Large intestine (tissue), 3 donors: Measurements from ENCODE around the gene CFLAR. TPM values are rescaled to one million over a fixed set of nuclear protein-coding genes. Genes with fewer than 3 reads are reported as not detected.
A peak's percentile ranks its signal among the peaks of the same experiment; 100 is the strongest.
"Not testable (repeated sequence)": the region's sequence is repeated elsewhere in the genome, so short reads cannot be mapped to it uniquely, and the experiment has no call there.

ENCODE experiments used
- DNase-seq, 2 donors: peaks; one replicate each; pipeline versions ENCODE4 v3.0.0 to v3.0.0-alpha.2; 2013
- H3K27ac ChIP-seq: one replicate; pipeline ENCODE4 v1.5.1; 2013; ENCODE audit warnings: low read length
- H3K27me3 ChIP-seq: 2 replicates; pipeline ENCODE4 v1.6.1; 2013; ENCODE audit warnings: low read length; ENCODE audit not compliant: control insufficient read depth, insufficient read depth
- H3K36me3 ChIP-seq: 2 replicates; pipeline ENCODE4 v1.6.1; 2013; ENCODE audit warnings: low read length; ENCODE audit not compliant: control insufficient read depth, insufficient read depth
- H3K4me1 ChIP-seq: one replicate; pipeline ENCODE4 v1.6.1; 2013; ENCODE audit warnings: low read length; ENCODE audit not compliant: control insufficient read depth, insufficient read depth
- H3K4me3 ChIP-seq: one replicate; pipeline ENCODE4 v1.5.1; 2013; ENCODE audit warnings: low read length
- H3K9me3 ChIP-seq: one replicate; pipeline ENCODE4 v1.6.1; 2013; ENCODE audit warnings: mild to moderate bottlenecking, low read depth, low read length, moderate library complexity; ENCODE audit not compliant: control insufficient read depth
- WGBS: methylation state at CpG from one replicate; pipeline ENCODE4 v1.1.5; 2013; ENCODE audit warnings: low lambda C conversion rate; ENCODE audit not compliant: insufficient coverage; 5-methylcytosine and 5-hydroxymethylcytosine counted together
- polyA plus RNA-seq: library from polyadenylated mRNA; unstranded; fragments of 120-200 nt; gene quantifications from one replicate; pipeline ENCODE4 v1.2.1, GENCODE V29; 2013

The CFLAR gene
- polyA plus RNA-seq, 1 donor = 90.6 TPM

DNA sequence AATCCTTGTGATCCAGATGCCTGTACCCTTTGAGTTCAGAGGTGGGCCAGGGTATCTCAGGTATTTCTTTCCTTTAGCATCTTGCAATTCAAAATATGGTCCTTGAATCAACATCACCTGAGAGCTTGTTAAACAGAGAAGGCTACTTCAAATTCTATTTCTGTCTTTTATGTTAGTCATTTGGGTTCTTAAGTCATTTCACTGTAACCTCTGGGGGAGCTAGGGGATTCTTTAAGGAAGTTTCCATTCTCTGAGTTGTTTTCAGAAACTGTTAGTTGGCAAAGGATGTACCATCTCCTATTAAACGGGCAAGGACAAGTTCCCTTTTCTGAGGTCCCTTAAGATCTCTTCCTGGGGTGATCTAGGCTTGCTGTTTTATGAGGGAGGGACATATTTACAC is 16.6 kb downstream of the CFLAR start:
- Histone ChIP-seq H3K36me3 (peaks cover 52% of the 10 kb centered on the region), H3K27ac (no peak overlapping the region), H3K9me3 (no peaks in the 10 kb centered on the region), H3K27me3 (no peaks in the 10 kb centered on the region), H3K4me3 (no peak overlapping the region), H3K4me1 (peaks cover 20% of the 10 kb centered on the region)
- WGBS = no CpG with 5 or more reads among the region's 1 CpG
- no peak for DNase-seq

DNA sequence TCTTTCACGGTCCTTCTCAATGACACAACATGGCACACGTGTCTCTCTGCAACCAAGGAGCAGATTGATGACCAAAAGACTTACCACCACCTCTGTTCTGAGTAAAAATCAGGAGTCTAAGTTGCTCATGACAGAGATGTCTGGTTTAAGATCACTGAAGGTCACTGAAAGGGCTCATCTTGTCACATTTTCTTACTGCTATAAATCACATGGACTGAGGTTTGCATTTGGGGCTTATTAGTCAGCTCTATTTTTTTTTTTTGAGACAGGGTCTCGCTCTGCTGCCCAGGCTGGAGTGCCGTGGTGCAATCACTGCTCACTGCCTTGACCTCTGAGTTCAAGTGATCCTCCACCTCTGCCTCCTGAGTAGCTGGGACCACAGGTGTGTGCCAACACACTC is 19.4 kb downstream of the CFLAR start:
- DNase-seq = no peak
- H3K36me3 ChIP-seq = peaks cover 66% of the 10 kb centered on the region
- peaks cover 18% of the 10 kb centered on the region for H3K4me1 ChIP-seq

DNA sequence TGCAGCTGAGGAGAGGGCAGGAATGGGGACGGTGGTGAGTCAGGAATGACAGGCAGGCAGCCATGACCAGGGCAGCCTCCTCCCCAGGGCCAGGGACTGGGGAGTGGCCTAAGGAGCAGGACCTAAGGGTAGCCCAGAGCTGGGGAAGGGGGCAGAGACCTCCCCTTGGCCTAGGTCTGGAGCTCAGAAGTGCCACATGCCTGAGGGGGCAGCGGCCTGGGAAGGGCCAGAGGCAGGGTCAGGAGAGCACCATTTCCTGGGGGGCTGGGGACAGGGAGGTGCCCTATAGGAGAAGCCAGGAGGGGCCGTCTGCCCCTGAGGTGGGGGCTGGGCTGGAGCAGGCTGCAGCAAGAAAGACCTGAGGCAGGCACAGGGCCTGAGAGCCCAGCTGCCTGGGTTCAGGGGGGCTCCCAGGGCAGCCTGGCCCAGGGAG is 20.9 kb downstream of the CFLAR start:
- H3K27ac ChIP-seq = no peak overlapping the region
- no peak overlapping the region for H3K4me3 ChIP-seq
- H3K4me1 ChIP-seq = peaks cover 19% of the 10 kb centered on the region
- no peaks in the 10 kb centered on the region for H3K27me3 ChIP-seq
- no peaks in the 10 kb centered on the region for H3K9me3 ChIP-seq
- peaks cover 62% of the 10 kb centered on the region for H3K36me3 ChIP-seq
- no CpG with 5 or more reads among the region's 3 CpGs for WGBS
- no peak for DNase-seq

More for the DNA sequence above, 19.4 kb downstream of the CFLAR start:
- 100% methylated on average over 1 of the region's 4 CpGs for WGBS
- H3K27me3 ChIP-seq = no peaks in the 10 kb centered on the region
- no peaks in the 10 kb centered on the region for H3K9me3 ChIP-seq
- no peak overlapping the region for H3K27ac ChIP-seq
- no peak overlapping the region for H3K4me3 ChIP-seq

DNA sequence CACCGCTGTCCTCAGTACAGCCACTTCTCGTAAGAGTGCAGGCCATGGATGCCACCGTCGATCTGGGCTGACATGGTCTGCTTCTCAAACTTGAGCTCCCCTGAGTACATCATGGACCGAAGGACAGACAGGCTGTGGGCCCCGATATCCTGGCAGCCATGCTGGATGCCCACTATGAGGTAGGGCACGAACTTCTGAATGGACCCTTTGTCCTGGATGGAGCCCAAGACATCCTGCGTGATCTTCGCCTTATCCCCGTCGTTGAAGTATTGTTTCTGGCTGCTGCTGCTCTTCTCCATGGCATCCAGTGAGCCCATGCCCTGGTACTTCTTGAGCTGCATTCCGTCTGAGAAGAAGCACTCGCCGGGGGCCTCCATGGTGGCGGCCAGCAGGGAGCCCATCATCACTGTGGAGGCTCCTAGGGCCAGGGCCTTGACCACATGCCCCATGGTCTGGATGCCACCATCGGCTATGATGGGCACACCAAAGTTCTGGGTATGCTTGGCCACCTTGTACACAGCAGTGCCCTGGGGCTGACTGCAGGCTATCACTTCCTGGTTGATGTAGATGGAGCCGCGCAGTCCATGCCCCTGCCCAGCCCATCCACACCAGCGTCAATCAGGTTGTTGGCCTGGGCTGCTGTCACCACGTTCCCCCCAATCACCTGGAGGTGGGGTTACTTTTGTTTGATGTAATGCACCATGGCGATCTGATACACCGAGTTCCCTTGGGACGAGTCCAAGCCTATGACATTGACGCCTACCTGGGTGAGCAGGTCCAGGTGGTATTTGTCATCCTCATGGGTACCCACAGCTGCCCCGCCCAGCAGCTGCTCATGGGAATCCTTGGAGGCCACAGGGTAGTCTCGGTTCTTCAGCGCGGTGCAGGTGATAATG is 21.8 kb downstream of the CFLAR start:
- no peak overlapping the region for H3K27ac ChIP-seq
- H3K9me3 ChIP-seq = no peaks in the 10 kb centered on the region
- no peak for DNase-seq
- no peak overlapping the region for H3K4me3 ChIP-seq
- H3K36me3 ChIP-seq = peaks cover 62% of the 10 kb centered on the region
- no peaks in the 10 kb centered on the region for H3K27me3 ChIP-seq
- no CpG with 5 or more reads among the region's 28 CpGs for WGBS
- H3K4me1 ChIP-seq = peaks cover 21% of the 10 kb centered on the region

DNA sequence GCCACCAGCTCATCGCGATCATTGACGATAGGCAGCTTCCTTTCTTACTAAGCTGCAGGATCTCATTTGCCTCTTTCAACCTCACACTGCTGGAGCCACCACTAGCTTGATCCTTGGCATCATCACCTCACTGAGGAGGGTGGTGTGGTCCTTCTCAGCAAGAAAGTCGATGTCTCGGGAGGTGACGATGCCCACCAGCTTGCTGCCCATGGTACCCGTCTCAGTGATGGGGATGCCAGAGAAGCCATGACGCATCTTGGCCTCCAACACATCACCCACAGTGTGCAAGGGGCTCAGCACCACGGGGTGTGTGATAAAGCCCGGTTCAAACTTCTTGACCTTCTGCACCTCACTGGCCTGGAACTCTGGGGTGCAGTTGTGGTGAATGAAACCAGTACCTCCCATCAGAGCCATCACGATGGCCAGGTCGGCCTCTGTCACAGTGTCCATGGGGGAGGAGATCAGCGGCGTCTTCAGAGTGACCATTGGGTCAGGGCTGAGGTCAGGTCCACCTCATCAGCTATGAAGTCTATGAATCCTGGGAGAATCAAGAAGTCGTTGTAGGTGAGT is 22.5 kb downstream of the CFLAR start:
- DNase-seq = no peak
- no CpG with 5 or more reads among the region's 15 CpGs for WGBS
- H3K27ac ChIP-seq = peak overlapping the region; percentile 2

DNA sequence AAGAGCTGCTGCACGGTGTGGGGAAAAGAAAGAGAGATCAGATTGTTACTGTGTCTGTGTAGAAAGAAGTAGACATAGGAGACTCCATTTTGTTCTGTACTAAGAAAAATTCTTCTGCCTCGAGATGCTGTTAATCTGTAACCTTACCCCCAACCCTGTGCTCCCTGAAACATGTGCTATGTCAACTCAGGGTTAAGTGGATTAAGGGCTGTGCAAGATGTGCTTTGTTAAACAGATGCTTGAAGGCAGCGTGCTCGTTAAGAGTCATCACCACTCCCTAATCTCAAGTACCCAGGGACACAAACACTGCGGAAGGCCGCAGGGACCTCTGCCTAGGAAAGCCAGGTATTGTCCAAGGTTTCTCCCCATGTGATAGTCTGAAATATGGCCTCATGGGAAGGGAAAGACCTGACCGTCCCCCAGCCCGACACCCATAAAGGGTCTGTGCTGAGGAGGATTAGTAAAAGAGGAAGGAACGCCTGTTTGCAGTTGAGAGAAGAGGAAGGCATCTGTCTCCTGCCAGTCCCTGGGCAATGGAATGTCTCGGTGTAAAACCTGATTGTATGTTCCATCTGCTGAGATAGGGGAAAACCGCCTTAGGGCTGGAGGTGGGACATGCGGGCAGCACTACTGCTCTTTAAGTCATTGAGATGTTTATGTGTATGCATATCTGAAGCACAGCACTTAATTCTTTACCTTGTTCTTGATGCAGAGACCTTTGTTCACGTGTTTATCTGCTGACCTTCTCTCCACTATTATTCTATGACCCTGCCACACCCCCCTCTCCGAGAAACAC is 23.2 kb downstream of the CFLAR start:
- not testable (repeated sequence) for H3K9me3 ChIP-seq, H3K4me3 ChIP-seq, H3K27me3 ChIP-seq
- Histone ChIP-seq H3K27ac (peak overlapping the region; percentile 60), H3K4me1 (peaks cover 31% of the 10 kb centered on the region), H3K36me3 (peaks cover 63% of the 10 kb centered on the region)
- 60% methylated on average over 1 of the region's 14 CpGs for WGBS
- peak in 1 of 2 donors; percentile 60 for DNase-seq

More for the DNA sequence above, 22.5 kb downstream of the CFLAR start:
- Histone ChIP-seq H3K4me1 (peaks cover 24% of the 10 kb centered on the region), H3K27me3 (no peaks in the 10 kb centered on the region), H3K9me3 (no peaks in the 10 kb centered on the region), H3K36me3 (peaks cover 60% of the 10 kb centered on the region), H3K4me3 (no peak overlapping the region)

DNA sequence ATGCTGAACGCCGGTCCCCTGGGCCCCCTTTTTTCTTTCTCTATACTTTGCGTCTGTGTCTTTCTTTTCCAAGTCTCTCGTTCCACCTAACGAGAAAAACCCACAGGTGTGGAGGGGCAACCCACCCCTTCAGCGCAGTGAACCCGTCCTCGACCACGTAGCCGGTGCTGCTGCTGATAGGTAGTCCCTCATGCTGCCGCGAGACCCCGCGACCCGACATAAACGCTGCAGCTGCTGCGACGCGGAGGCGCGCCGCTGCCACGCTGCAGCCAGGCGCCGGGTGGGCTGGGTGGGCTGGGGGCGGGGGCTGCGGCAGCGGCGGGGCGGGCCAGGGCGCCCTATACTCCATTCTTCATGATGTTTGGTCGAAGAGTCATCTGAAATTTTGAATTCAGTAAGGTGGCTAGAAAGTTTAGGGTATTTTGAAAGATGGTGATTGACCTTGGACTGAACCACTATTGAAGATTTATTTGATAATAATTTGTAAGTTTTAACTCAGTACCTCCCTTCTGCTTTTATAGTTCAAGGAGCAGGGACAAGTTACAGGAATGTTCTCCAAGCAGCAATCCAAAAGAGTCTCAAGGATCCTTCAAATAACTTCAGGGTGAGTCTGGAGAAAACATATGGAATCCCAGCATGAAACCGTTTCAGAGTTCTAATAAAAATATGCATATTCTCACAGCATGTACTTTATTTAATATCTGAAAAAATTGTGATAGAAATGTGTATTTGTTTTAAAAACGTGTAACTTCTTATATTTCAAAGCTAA is 24.1 kb downstream of the CFLAR start:
- Histone ChIP-seq H3K4me3 (no peak overlapping the region), H3K27ac (peak overlapping the region; percentile 60), H3K36me3 (peaks cover 62% of the 10 kb centered on the region), H3K9me3 (no peaks in the 10 kb centered on the region), H3K27me3 (no peaks in the 10 kb centered on the region), H3K4me1 (peaks cover 33% of the 10 kb centered on the region)
- no peak for DNase-seq
- 43% methylated on average over 2 of the region's 34 CpGs for WGBS

DNA sequence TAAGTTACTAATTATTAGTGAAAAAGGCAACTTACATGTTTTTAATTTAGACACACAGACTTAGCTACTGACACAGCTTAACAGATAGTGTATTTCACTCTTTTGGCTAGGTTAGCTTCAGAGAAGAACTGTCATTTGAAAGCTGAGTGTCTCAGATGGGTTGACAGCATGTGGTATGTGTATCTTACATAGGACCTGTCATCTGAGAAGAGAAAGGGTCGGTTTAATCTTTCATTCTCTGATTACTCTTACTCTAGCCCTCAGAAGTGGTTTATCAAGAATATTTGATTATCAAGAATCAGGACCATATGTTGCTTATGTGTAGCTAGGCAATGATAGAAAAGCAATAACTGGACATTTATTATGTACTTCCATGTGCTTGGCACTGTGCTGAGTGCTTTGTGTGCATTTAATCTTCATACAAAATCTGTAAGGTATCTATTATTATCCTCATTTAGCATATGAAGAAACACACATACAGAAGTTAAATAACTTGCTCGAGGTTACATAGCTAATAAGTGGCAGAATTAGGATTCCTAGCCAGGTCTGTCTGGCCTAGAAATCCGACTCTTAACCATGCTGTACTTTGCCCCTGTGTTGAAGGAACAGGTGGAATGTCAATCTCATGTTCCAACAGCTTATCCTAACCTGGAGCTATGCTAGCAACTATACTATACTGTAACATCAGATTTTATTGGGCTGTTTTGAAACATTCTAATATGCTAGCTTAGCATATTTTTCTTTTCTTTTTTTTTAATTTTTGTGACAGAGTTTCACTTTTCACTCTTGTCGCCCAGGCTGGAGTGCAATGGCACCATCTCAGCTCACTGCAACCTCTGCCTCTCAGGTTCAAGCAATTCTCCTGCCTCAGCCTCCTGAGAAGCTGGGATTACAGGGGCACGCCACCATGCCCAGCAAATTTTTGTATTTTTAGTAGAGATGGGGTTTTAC is 28.4 kb downstream of the CFLAR start:
- H3K27ac ChIP-seq = peak overlapping the region; percentile 69
- H3K9me3 ChIP-seq = no peaks in the 10 kb centered on the region
- no CpG with 5 or more reads among the region's 5 CpGs for WGBS
- H3K36me3 ChIP-seq = peaks cover 27% of the 10 kb centered on the region
- peaks cover 38% of the 10 kb centered on the region for H3K4me1 ChIP-seq
- no peaks in the 10 kb centered on the region for H3K27me3 ChIP-seq
- peak; percentile 85 to 94 for DNase-seq
- no peak overlapping the region for H3K4me3 ChIP-seq

DNA sequence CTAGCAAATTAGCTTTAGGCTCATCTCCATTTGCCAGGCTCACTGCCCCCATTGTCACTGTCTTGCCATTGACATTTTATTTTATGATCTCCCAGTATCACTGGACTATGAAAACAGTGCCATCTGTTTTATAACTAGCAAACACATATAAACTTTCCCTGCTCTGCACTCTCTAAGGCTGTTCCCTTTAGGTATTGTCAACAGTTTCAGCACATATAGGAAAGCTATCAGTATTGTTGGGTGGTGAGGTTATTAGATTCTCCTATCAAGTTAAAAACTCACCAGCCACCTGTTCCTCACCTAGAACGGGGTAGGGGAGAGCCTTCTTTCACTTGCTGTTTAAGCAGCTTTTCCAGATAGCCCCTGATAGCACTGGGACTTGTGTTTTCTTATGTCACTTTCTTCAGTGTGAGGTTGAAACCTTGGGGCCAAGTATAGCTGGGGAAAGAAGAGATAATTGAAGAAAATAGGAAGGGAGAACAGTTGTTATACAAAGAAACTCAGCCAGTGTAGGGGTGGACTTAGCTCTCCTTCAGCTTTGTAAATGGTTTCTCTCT is 32.5 kb downstream of the CFLAR start:
- DNase-seq = peak in 1 of 2 donors; percentile 73
- peaks cover 35% of the 10 kb centered on the region for H3K36me3 ChIP-seq
- H3K4me3 ChIP-seq = no peak overlapping the region
- peak overlapping the region; percentile 91 for H3K27ac ChIP-seq
- H3K9me3 ChIP-seq = no peaks in the 10 kb centered on the region
- whole genome bisulfite sequencing = no CpG with 5 or more reads among the region's 1 CpG
- H3K27me3 ChIP-seq = no peaks in the 10 kb centered on the region
- peaks cover 52% of the 10 kb centered on the region for H3K4me1 ChIP-seq
